ENCODE data around the gene GDPD4.

DNA sequence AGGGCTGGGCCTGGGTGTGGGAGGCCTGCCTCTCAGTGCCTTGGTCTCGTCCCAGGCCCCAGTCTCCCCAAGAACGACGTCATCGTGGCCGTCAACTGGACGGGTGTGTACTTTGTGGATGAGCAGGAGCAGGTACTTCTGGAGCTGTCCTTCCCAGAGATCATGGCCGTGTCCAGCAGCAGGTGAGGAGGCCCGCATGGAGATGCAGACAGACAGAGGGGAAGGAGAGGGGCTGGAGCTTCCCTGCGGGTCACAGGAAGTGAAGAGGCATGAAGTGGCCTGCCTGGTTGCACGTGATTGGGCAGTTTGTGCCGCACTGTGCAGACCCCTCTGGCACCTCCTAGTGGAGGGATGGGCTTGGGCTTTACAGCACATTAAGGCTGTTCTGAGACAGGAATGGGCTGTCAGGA lies 103.0 kb downstream of the GDPD4 start:
- TF ChIP-seq, protein P1, sequence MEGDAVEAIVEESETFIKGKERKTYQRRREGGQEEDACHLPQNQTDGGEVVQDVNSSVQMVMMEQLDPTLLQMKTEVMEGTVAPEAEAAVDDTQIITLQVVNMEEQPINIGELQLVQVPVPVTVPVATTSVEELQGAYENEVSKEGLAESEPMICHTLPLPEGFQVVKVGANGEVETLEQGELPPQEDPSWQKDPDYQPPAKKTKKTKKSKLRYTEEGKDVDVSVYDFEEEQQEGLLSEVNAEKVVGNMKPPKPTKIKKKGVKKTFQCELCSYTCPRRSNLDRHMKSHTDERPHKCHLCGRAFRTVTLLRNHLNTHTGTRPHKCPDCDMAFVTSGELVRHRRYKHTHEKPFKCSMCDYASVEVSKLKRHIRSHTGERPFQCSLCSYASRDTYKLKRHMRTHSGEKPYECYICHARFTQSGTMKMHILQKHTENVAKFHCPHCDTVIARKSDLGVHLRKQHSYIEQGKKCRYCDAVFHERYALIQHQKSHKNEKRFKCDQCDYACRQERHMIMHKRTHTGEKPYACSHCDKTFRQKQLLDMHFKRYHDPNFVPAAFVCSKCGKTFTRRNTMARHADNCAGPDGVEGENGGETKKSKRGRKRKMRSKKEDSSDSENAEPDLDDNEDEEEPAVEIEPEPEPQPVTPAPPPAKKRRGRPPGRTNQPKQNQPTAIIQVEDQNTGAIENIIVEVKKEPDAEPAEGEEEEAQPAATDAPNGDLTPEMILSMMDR (IDR thresholded peaks at IDR 0.05 in 4 of 5, conservative IDR thresholded peaks at IDR 0.05 in 1 of 5): no peak
- TF ChIP-seq POLR2A (IDR thresholded peaks at IDR 0.05): no peak
